Muscle of leg (tissue), 16 donors: ENCODE data around the gene TRAPPC13. TPM values are rescaled to one million over a fixed set of nuclear protein-coding genes. Genes with fewer than 3 reads are reported as not detected.
"Not testable (repeated sequence)": the region's sequence is repeated elsewhere in the genome, so short reads cannot be mapped to it uniquely, and the experiment has no call there.

Experiments
- DNase-seq: peaks from one replicate; pipeline ENCODE4 v3.0.0; 2013
- H3K27ac ChIP-seq: one replicate; pipeline ENCODE4 v1.5.1; 2013; ENCODE audit warnings: mild to moderate bottlenecking, low read length, control low read depth
- H3K27me3 ChIP-seq: one replicate; pipeline ENCODE4 v1.6.1; 2013; ENCODE audit warnings: low read length; ENCODE audit not compliant: control insufficient read depth, insufficient read depth
- H3K36me3 ChIP-seq: one replicate; pipeline ENCODE4 v1.6.1; 2013; ENCODE audit warnings: low read length; ENCODE audit not compliant: control insufficient read depth, insufficient read depth
- H3K4me1 ChIP-seq: one replicate; pipeline ENCODE4 v1.6.1; 2013; ENCODE audit warnings: low read length; ENCODE audit not compliant: control insufficient read depth, insufficient read depth
- H3K4me3 ChIP-seq: one replicate; pipeline ENCODE4 v1.5.1; 2013; ENCODE audit warnings: low read length, control low read depth
- H3K9me3 ChIP-seq: replicated peaks from 2 replicates; pipeline ENCODE4 v1.6.1; 2013; ENCODE audit warnings: low read depth, low read length; ENCODE audit not compliant: control insufficient read depth
- WGBS: methylation state at CpG from one replicate; pipeline ENCODE4 v1.1.5; 2013; ENCODE audit warnings: missing lambda C conversion rate; ENCODE audit not compliant: insufficient coverage; 5-methylcytosine and 5-hydroxymethylcytosine counted together
- long read RNA-seq, 11 donors: transcript quantifications; one replicate each; lab custom pipeline, GENCODE V29; 2026
- polyA plus RNA-seq, 8 donors: library from polyadenylated mRNA; unstranded; fragments of 120-200 nt; gene quantifications; one replicate each; pipeline versions ENCODE4 v1.2.1 to v1.2.3, GENCODE V29; 2013; ENCODE audit warnings: inconsistent platforms in 1 of 8, low replicate concordance in 1 of 8; ENCODE audit not compliant: insufficient read length in 8 of 8, insufficient read depth in 1 of 8
- total RNA-seq: library from RNA; stranded (reverse); fragments of 120-200 nt; gene quantifications from one replicate; pipeline ENCODE4 v1.2.4, GENCODE V29; 2013

TRAPPC13 gene, protein sequence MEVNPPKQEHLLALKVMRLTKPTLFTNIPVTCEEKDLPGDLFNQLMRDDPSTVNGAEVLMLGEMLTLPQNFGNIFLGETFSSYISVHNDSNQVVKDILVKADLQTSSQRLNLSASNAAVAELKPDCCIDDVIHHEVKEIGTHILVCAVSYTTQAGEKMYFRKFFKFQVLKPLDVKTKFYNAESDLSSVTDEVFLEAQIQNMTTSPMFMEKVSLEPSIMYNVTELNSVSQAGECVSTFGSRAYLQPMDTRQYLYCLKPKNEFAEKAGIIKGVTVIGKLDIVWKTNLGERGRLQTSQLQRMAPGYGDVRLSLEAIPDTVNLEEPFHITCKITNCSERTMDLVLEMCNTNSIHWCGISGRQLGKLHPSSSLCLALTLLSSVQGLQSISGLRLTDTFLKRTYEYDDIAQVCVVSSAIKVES
- total RNA-seq (28.9 TPM), polyA plus RNA-seq (10 to 100 TPM; 16.2 to 21.1 (median 19.9) TPM)
- long read RNA-seq, donor 1, partial matches to known transcripts, result 0 of 3 reads
- long read RNA-seq, donor 1, other reads (novel, unspliced or antisense), result 0 of 3 reads
- long read RNA-seq, donor 2, result 0 reads
- long read RNA-seq, donor 3, partial matches to known transcripts, result 0 of 2 reads
- long read RNA-seq, donor 3, other reads (novel, unspliced or antisense), result 0 of 2 reads
- long read RNA-seq, donor 4, partial matches to known transcripts, result 0 of 1 reads
- long read RNA-seq, donor 4, other reads (novel, unspliced or antisense), result 0 of 1 reads
- long read RNA-seq, donor 5, partial matches to known transcripts, result 5 of 16 reads
- long read RNA-seq, donor 5, other reads (novel, unspliced or antisense), result 5 of 16 reads
- long read RNA-seq, donor 6, partial matches to known transcripts, result 0 of 10 reads
- long read RNA-seq, donor 6, other reads (novel, unspliced or antisense), result 5 of 10 reads
- long read RNA-seq, donor 7, partial matches to known transcripts, result 0 of 4 reads
- long read RNA-seq, donor 7, other reads (novel, unspliced or antisense), result 0 of 4 reads
- long read RNA-seq, donor 8, partial matches to known transcripts, result 23 of 23 reads
- long read RNA-seq, donor 8, other reads (novel, unspliced or antisense), result 0 of 23 reads
- long read RNA-seq, donor 9, partial matches to known transcripts, result 0 of 4 reads
- long read RNA-seq, donor 9, other reads (novel, unspliced or antisense), result 0 of 4 reads
- long read RNA-seq, donor 10, partial matches to known transcripts, result 38 of 42 reads
- long read RNA-seq, donor 10, other reads (novel, unspliced or antisense), result 0 of 42 reads
- long read RNA-seq, donor 11, partial matches to known transcripts, result 0 of 5 reads
- long read RNA-seq, donor 11, other reads (novel, unspliced or antisense), result 0 of 5 reads

DNA sequence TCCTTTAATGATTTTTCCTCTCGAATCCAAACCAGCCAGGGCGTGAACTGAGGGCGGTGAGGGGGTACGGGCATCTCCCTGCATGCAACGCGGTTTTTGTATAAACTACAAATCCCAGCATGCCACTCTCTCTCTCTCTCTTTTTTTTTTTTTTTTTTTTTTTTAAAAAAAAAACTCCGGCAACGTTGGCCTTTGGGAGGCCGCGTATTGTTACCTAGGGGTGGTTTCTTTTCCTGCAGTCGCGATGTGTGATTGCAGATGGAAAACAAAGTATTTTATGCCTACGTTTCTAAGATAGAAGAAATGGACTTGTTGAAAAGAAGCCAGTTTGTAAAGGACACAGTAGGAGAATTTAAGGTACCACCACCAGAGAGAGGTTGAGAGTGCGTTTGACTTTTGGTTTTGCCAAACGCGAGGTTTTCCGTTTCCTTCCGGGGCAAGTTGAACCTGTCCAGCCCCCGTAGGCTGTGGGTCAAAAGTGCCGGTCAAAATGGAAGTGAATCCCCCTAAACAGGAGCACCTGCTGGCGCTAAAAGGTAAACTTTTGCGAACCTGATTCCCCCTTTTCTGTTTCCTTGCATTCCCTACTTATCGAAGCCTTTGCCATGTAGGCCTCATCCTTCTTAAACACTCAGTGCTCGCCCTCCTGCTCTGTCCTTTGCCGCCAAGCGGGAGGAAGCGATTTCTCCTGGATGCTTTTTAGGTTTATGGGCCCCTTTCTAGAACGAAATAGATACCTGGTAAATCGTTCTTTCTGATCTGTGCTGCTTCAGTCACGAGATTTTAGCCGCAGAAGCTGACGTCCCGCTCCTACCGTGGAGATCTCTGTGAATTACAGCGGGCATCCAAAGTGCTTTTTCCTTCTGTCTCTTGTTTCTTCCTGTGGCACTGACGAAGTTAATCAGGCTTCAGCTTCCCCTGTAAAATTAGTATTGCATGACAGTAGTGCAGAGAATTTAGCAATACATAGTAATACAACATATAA is at the start of gene TRAPPC13, which contains the start of gene SHLD3:
Gene TRAPPC13 (plus strand): TSS at position 457 of the 985 bp plus-strand sequence. CDS start 34 bp downstream, at position 491.
Gene SHLD3 (plus strand): TSS at position 457 of the 985 bp plus-strand sequence. CDS start 4,561 bp downstream, outside the sequence.
- no peaks in the 10 kb centered on the region for H3K9me3 ChIP-seq
- peaks cover 6% of the 10 kb centered on the region for H3K4me1 ChIP-seq
- peaks cover 7% of the 10 kb centered on the region for H3K36me3 ChIP-seq
- H3K27me3 ChIP-seq, result no peaks in the 10 kb centered on the region
- H3K4me3 ChIP-seq, result peak within 1 kb of the TSS; percentile 84
- under 1% methylated on average over 25 of the region's 36 CpGs for WGBS
- DNase-seq, result peak; percentile 97
- peak within 1 kb of the TSS; percentile 95 for H3K27ac ChIP-seq

GRCh38 chr5:65577141-65577540 is 47.7 kb upstream of the TRAPPC13 start:
- no peak overlapping the region for H3K27ac ChIP-seq
- H3K9me3 ChIP-seq, result no peaks in the 10 kb centered on the region
- peaks cover 21% of the 10 kb centered on the region for H3K36me3 ChIP-seq
- no peak overlapping the region for H3K4me3 ChIP-seq
- no peaks in the 10 kb centered on the region for H3K27me3 ChIP-seq
- DNase-seq, result no peak
- no peaks in the 10 kb centered on the region for H3K4me1 ChIP-seq

GRCh38 chr5:65588694-65589093 is 36.1 kb upstream of the TRAPPC13 start:
- DNase-seq, result no peak
- no CpG with 5 or more reads among the region's 2 CpGs for WGBS
- H3K27ac ChIP-seq, result no peak overlapping the region
- no peaks in the 10 kb centered on the region for H3K4me1 ChIP-seq
- no peaks in the 10 kb centered on the region for H3K9me3 ChIP-seq
- H3K27me3 ChIP-seq, result no peaks in the 10 kb centered on the region
- H3K4me3 ChIP-seq, result no peak overlapping the region
- H3K36me3 ChIP-seq, result peaks cover 21% of the 10 kb centered on the region

DNA sequence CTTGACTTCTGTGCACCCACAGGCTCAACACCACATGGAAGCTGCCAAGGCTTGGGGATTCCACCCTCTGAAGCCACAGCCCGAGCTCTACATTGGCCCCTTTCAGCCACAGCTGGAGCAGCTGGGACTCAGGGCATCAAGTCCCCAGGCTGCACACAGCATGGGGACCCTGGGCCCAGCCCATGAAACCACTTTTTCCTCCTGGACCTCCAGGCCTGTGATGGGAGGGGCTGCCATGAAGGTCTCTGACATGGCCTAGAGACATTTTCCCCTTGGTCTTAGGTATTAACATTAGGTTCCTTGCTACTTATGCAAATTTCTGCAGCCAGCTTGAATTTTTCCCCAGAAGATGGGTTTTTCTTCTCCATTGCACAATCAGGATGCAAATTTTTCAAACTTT is 23.1 kb upstream of the TRAPPC13 start:
- not testable (repeated sequence) for H3K9me3 ChIP-seq, H3K27ac ChIP-seq, H3K4me3 ChIP-seq, H3K27me3 ChIP-seq, DNase-seq, H3K4me1 ChIP-seq
- 100% methylated on average over 1 of the region's 1 CpG for WGBS
- peaks cover 41% of the 10 kb centered on the region for H3K36me3 ChIP-seq

GRCh38 chr5:65611524-65611923 is 13.3 kb upstream of the TRAPPC13 start:
- Histone ChIP-seq H3K27ac (no peak overlapping the region), H3K36me3 (peaks cover 23% of the 10 kb centered on the region), H3K9me3 (no peaks in the 10 kb centered on the region), H3K4me1 (no peaks in the 10 kb centered on the region), H3K27me3 (no peaks in the 10 kb centered on the region), H3K4me3 (no peak overlapping the region)
- no peak for DNase-seq
- 90% methylated on average over 2 of the region's 3 CpGs for WGBS

DNA sequence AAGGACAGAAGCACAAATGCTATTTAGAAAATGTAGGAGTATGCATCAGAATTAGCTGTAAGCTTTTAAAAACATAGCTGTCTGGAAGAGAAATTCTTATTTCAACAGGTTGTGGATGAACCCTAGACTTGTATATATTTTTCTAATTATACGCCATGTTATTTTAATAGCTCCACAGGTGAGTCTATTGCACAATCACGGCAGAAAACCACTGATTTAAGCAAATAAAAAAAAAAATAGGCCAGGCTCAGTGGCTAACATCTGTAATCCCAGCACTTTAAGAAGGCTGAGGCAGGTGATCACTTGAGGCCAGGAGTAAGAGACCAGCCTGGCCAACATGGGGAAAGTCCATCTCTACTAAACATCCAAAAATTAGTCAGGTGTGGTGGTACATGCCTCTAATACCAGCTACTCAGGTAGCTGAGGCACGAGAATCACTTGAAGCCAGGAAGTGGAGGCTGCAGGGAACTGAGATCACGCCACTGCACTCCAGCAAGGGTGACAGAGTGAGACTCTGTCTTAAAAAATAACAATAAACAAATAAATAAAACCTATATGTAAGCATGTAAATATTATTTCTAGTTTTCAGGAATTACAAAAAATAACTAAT is 12.4 kb upstream of the TRAPPC13 start:
- no CpG with 5 or more reads among the region's 4 CpGs for WGBS
- no peak for DNase-seq
- H3K36me3 ChIP-seq, result peaks cover 22% of the 10 kb centered on the region
- no peak overlapping the region for H3K4me3 ChIP-seq
- H3K27me3 ChIP-seq, result no peaks in the 10 kb centered on the region
- H3K4me1 ChIP-seq, result no peaks in the 10 kb centered on the region
- no peaks in the 10 kb centered on the region for H3K9me3 ChIP-seq
- no peak overlapping the region for H3K27ac ChIP-seq

DNA sequence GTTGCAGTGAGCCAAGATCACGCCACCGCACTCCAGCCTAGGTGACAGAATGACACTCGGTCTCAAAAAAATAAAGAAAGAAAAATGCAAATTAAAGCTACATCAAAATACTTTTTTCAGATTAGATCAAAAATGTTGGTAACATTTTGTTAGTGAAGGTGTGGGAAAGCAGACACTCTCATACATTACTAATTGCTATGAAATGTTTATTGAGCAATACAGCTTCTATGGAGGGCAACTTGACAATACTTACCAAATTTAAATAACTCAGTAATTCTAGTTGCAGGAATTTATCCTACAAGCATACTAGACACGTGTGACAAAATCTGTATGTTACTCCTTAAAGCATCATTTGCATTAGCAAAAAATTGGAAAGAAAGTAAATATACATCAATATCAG is 4.8 kb upstream of the TRAPPC13 start:
- no peaks in the 10 kb centered on the region for H3K9me3 ChIP-seq
- H3K27me3 ChIP-seq, result no peaks in the 10 kb centered on the region
- no CpG with 5 or more reads among the region's 4 CpGs for WGBS
- H3K4me1 ChIP-seq, result peaks cover 4% of the 10 kb centered on the region
- DNase-seq, result no peak
- peaks cover 7% of the 10 kb centered on the region for H3K36me3 ChIP-seq
- no peak overlapping the region for H3K27ac ChIP-seq
- H3K4me3 ChIP-seq, result no peak overlapping the region

GRCh38 chr5:65621961-65622360 is 2.9 kb upstream of the TRAPPC13 start:
- H3K27ac ChIP-seq, H3K27me3 ChIP-seq, H3K4me1 ChIP-seq, DNase-seq, H3K4me3 ChIP-seq, H3K9me3 ChIP-seq, H3K36me3 ChIP-seq: not testable (repeated sequence)
- WGBS, result no CpG with 5 or more reads among the region's 4 CpGs
